Upper lobe of left lung (tissue), 6 donors: ENCODE results near the gene TBC1D14. TPM values are rescaled to one million over a fixed set of nuclear protein-coding genes. Genes with fewer than 3 reads are reported as not detected.
A peak's percentile ranks its signal among the peaks of the same experiment; 100 is the strongest.
"Not testable (repeated sequence)": the region's sequence is repeated elsewhere in the genome, so short reads cannot be mapped to it uniquely, and the experiment has no call there.

Experiments used
- ATAC-seq, 2 donors: fragments of 200-7000 bp; cut with Tn5 transposase; one replicate each; pipeline ENCODE4 v1.9.1; 2022; ENCODE audit warnings: mild to moderate bottlenecking in 2 of 2, moderate library complexity in 2 of 2; ENCODE audit not compliant: low FRiP score in 2 of 2
- DNase-seq, 2 donors: peaks; one replicate each; pipeline ENCODE4 v3.0.0-alpha.2; 2019 to 2020
- H3K27ac ChIP-seq, 4 donors: fragments of 200-600 bp; sonication (generic); one replicate each; pipeline ENCODE4 v1.5.1; 2016 to 2019
- H3K27me3 ChIP-seq, 4 donors: fragments of 200-600 bp; sonication (generic); one replicate each; pipeline ENCODE4 v1.5.1; 2017 to 2019
- H3K36me3 ChIP-seq, 4 donors: fragments of 200-600 bp; sonication (generic); one replicate each; pipeline ENCODE4 v1.5.1; 2016 to 2019
- H3K4me1 ChIP-seq, 4 donors: fragments of 200-600 bp; sonication (generic); one replicate each; pipeline ENCODE4 v1.5.1; 2018 to 2019
- H3K4me3 ChIP-seq, 4 donors: fragments of 200-600 bp; sonication (generic); one replicate each; pipeline ENCODE4 v1.5.1; 2017 to 2019; ENCODE audit warnings: mild to moderate bottlenecking in 2 of 4, moderate library complexity in 1 of 4
- H3K9me3 ChIP-seq, 4 donors: fragments of 200-600 bp; sonication (generic); one replicate each; pipeline ENCODE4 v1.5.1; 2018 to 2019
- EP300 ChIP-seq, 4 donors: sonication (generic); formaldehyde crosslinking; IDR thresholded peaks; one replicate each; pipeline ENCODE4 v1.5.1; 2017; ENCODE audit warnings: antibody characterized with exemption in 4 of 4, control low read depth in 2 of 4
- POLR2A ChIP-seq, 4 donors: fragments of 450-650 bp; IDR thresholded peaks; one replicate each; pipeline ENCODE4 v1.5.1; 2016 to 2017; ENCODE audit warnings: antibody characterized with exemption in 4 of 4, mild to moderate bottlenecking in 2 of 4
- POLR2AphosphoS5 ChIP-seq, 2 donors: sonication (generic); formaldehyde crosslinking; IDR thresholded peaks; one replicate each; pipeline ENCODE4 v1.5.1; 2017; ENCODE audit warnings: antibody characterized with exemption in 2 of 2
- WGBS, 2 donors: methylation state at CpG; one replicate each; pipeline ENCODE4 v1.1.5; 2017 to 2018; 5-methylcytosine and 5-hydroxymethylcytosine counted together
- total RNA-seq, 6 donors: library from RNA; depleted of rRNA in 4 of 6; stranded (reverse); fragments of >200 nt in 4 of 6; gene quantifications; one replicate each; pipeline versions ENCODE4 v1.1.0 to v1.2.1, GENCODE V29; 2016 to 2021
- TF ChIP-seq, protein P1 (sequence below), 6 experiments: fragments of 450-650 bp in 4 of 6; fragments of 200-600 bp in 2 of 6; sonication (generic) in 2 of 6; IDR thresholded peaks; one replicate each; pipeline ENCODE4 v1.5.1; 2016 to 2019; ENCODE audit warnings: antibody characterized with exemption in 6 of 6
- donor health status: DM: no; HTN: no; CAD: no; lungs with moderate emphysema.
- donor health status: DM: no; HTN: yes; CAD: no; lungs with severe emphysema.

The TBC1D14 gene
- total RNA-seq, 6 donors from 2014 or later = 47.7 to 61.8 (median 57.8) TPM

DNA sequence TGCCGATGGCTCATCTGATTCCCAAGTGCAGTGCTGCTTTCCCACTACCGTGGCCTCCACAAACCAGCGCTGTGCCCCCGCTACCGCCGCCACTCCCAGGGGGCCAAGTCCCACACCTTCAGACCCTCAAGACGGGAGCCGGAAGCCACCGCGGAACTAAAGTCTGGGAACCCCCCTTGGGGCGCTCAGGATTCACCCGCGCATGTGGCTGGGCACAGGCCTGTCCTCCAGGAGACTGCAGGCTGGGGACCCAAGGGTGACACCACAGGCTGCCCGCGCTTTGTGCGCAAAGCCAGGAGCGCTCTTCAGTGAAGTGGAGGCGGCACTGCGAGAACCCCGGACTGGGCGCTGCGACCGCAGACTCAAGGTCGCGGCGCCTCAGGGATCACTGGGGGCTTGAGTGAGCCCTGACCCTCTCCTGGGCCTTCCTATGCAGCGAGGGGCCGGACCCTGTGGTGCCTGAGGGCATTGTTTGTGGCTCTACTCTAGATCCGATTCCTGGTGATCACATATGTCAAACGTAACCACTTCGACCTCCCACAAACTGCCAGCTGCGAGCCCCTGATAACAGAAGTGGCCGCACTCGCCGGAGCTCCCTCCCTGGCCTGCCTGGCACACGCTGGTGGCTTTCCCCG lies 20.4 kb upstream of the TBC1D14 start:
- peaks cover 21 to 37% (median 28%) of the 10 kb centered on the region in 4 donors for H3K4me1 ChIP-seq
- H3K9me3 ChIP-seq = peaks cover 0 to 4% (median 0%) of the 10 kb centered on the region in 4 donors
- no peak for TF ChIP-seq POLR2AphosphoS5 (IDR thresholded peaks at IDR 0.05)
- peaks cover 0 to 2% (median 0%) of the 10 kb centered on the region in 4 donors for H3K36me3 ChIP-seq
- peak in 1 of 2 donors; percentile 70 for DNase-seq
- H3K4me3 ChIP-seq = no peak overlapping the region
- H3K27me3 ChIP-seq = no peaks in the 10 kb centered on the region
- 87 to 95% methylated on average over 4 to 37 of the region's 37 CpGs for WGBS, 2 donors
- no peak overlapping the region for H3K27ac ChIP-seq
- ATAC-seq = no peak

DNA sequence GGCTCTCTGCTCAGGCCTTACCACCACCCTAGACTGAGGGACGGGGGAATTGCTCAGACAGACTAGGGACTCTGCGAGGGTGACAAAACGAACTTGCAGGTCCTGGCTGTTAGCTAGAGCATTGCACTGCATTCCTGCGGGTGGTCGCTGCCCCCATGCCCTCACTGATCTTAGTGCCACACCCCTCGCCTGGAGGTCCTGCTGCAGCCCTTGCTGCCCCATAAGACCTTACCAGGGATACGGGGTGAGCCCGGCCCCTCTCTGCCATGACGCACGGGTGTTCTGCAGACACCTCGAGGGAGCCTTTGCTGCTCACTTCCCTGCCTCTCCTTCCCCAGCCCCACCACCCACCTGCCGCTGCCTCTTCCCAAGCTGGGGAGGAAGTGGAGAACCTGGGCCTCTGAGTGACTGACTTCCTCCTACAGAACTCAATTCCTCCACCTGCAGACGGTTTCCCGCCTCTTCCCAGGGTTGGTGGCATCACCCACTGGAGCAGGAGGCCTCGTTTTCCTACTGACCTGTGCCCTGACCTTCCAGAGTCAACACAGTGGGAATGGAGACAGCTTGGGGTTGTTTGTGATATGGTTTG lies 19.8 kb upstream of the TBC1D14 start:
- Histone ChIP-seq H3K27ac (no peak overlapping the region), H3K36me3 (no peaks in the 10 kb centered on the region), H3K4me1 (peaks cover 21 to 37% (median 28%) of the 10 kb centered on the region in 4 donors), H3K27me3 (no peaks in the 10 kb centered on the region), H3K4me3 (no peak overlapping the region), H3K9me3 (peaks cover 0 to 4% (median 0%) of the 10 kb centered on the region in 4 donors)
- ATAC-seq (no peak), DNase-seq (no peak)
- WGBS, 2 donors = 86 to 87% methylated on average over 9 to 15 of the region's 15 CpGs
- no peak for TF ChIP-seq EP300 (IDR thresholded peaks at IDR 0.05)

DNA sequence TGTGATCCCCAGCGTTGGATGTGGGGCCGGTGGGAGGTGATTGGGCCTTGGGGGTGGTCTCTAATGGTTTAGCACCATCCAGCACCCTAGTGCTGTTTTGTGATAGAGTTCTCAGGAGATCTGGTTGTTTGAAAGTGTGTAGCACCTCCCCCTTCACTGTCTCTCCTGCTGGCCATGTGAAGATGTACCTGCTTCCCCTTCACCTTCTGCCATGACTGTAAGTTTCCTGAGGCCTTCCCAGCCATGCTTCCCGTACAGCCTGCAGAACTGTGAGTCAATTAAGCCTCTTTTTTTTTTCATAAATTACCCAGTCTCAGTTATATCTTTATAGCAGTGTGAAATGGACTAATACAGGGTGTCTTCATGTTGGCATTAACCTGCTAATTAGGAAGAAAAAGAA lies 19.3 kb upstream of the TBC1D14 start:
- WGBS, 2 donors = 96% methylated on average over 3 of the region's 3 CpGs
- peaks cover 0 to 4% (median 0%) of the 10 kb centered on the region in 4 donors for H3K9me3 ChIP-seq

DNA sequence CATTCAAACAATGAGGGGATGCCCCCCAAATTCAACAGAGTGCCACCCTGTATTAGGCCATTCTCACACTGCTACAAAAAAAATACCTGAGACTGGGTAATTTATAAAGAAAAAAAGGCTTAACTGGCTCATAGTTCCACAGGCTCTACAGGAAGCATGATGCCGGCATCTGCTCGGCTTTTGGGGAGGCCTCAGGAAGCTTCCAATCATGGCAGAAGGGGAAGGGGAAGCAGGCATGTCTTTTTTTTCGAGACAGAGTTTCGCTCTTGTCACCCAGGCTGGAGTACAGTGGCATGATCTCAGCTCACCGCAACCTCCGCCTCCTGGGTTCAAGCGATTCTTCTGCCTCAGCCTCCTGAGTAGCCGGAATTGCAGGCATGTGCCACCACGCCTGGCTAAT lies 18.7 kb upstream of the TBC1D14 start:
- not testable (repeated sequence) for H3K27me3 ChIP-seq, H3K4me3 ChIP-seq, ATAC-seq, H3K36me3 ChIP-seq, H3K9me3 ChIP-seq, DNase-seq
- WGBS, 2 donors = 93 to 96% methylated on average over 9 of the region's 9 CpGs
- Histone ChIP-seq H3K27ac (peak overlapping the region in 3 of 4 donors; percentile 76 to 83 (median 82)), H3K4me1 (peaks cover 21 to 32% (median 26%) of the 10 kb centered on the region in 4 donors)

More for the DNA sequence above, 19.3 kb upstream of the TBC1D14 start:
- Histone ChIP-seq H3K27me3 (no peaks in the 10 kb centered on the region), H3K36me3 (no peaks in the 10 kb centered on the region), H3K4me3 (no peak overlapping the region), H3K4me1 (peaks cover 21 to 37% (median 28%) of the 10 kb centered on the region in 4 donors), H3K27ac (no peak overlapping the region)
- DNase-seq = no peak
- no peak for TF ChIP-seq POLR2AphosphoS5 (IDR thresholded peaks at IDR 0.05)
- no peak for ATAC-seq

DNA sequence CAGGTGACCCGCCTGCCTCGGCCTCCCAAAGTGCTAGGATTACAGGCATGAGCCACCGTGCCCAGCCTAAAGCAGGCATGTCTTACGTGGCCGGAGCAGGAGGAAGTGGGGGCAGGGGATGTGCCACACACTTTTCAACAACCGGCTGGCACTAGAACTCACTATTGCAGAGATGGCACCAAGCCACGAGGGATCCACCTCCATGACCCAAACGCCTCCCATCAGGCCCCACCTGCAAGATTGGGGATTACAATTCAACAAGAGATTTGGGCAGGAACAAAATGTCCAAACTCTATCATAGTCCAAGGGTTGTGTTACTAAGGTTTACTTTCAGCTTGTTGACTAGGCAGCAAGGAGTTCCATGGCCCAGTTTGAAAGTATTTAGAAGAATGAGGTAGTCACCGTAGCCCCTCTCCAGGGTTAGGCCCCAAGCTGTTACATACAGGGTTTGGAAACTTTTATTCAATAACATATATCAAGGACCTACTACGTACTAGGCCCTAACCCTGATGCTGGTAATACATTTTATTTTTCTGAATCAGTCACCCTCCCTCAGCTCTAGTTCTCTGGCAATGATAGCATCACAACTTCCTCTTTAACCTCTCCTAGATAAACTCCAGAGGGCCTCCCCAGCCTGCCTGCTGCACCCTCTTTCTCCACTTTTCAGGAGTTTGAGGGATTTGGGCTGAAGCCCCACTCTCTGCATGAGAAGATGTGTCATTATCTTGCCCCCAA lies 18.0 kb upstream of the TBC1D14 start:
- Histone ChIP-seq H3K36me3 (no peaks in the 10 kb centered on the region), H3K27ac (peak overlapping the region; percentile 67 to 83 (median 79)), H3K9me3 (peaks cover 0 to 4% (median 0%) of the 10 kb centered on the region in 4 donors), H3K4me1 (peaks cover 18 to 26% (median 21%) of the 10 kb centered on the region in 4 donors), H3K27me3 (no peaks in the 10 kb centered on the region), H3K4me3 (peak overlapping the region in 2 of 4 donors; percentile 10 to 22)
- DNase-seq (no peak), ATAC-seq (peak; percentile 9 to 50)
- 65 to 68% methylated on average over 6 to 10 of the region's 10 CpGs for WGBS, 2 donors
- TF ChIP-seq POLR2A (IDR thresholded peaks at IDR 0.05) = no peak
- TF ChIP-seq POLR2AphosphoS5 (IDR thresholded peaks at IDR 0.05) = no peak
- TF ChIP-seq EP300 (IDR thresholded peaks at IDR 0.05) = no peak
- TF ChIP-seq, protein P1, sequence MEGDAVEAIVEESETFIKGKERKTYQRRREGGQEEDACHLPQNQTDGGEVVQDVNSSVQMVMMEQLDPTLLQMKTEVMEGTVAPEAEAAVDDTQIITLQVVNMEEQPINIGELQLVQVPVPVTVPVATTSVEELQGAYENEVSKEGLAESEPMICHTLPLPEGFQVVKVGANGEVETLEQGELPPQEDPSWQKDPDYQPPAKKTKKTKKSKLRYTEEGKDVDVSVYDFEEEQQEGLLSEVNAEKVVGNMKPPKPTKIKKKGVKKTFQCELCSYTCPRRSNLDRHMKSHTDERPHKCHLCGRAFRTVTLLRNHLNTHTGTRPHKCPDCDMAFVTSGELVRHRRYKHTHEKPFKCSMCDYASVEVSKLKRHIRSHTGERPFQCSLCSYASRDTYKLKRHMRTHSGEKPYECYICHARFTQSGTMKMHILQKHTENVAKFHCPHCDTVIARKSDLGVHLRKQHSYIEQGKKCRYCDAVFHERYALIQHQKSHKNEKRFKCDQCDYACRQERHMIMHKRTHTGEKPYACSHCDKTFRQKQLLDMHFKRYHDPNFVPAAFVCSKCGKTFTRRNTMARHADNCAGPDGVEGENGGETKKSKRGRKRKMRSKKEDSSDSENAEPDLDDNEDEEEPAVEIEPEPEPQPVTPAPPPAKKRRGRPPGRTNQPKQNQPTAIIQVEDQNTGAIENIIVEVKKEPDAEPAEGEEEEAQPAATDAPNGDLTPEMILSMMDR (IDR thresholded peaks at IDR 0.05) = no peak

DNA sequence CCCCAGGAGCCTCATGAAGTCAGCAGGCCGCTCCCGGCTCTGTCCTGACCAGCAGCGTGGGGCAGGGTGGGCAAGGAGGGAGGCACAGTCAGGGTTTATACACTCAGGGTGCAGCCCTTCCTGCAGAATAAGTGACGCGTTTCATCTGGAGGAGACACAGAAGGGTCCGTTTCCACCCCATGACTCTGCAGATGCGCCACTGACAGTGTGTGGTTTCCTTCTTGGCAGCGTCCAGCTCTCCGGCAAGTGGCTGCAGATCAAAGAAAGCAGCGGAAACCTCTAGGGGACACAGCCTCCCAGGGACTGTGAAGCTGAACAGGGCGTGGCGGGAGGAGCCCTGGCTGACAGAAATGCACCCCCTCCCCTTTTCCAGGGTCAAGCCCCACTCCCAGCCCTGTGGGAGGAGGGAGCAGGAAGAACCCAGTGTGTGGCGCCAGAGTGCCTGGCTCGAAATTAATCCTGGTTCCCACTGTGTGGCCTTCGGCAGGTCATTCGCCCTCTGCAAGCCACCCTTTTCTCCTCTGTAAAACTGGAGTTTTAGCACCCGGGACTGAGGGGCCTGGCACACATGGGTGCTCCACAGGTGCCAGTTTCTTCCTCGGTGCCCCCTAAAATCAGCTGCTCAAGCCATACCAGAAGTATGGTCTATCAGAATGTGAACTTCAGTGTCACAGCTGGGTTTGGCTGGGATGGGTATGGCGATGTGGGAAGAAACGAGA lies 17.3 kb upstream of the TBC1D14 start:
- ATAC-seq (peak; percentile 79 to 85), DNase-seq (peak in 1 of 2 donors; percentile 73)
- 25 to 35% methylated on average over 9 to 20 of the region's 20 CpGs for WGBS, 2 donors
- peak overlapping the region in 2 of 4 donors; percentile 10 to 22 for H3K4me3 ChIP-seq
- peaks cover 17 to 20% (median 19%) of the 10 kb centered on the region in 4 donors for H3K4me1 ChIP-seq
- H3K27ac ChIP-seq = peak overlapping the region; percentile 67 to 83 (median 79)
- no peaks in the 10 kb centered on the region for H3K36me3 ChIP-seq
- peak in 1 of 4 donors; percentile 16 for TF ChIP-seq EP300 (IDR thresholded peaks at IDR 0.05)
- TF ChIP-seq POLR2A (IDR thresholded peaks at IDR 0.05) = no peak
- peak; percentile 36 to 57 for TF ChIP-seq POLR2AphosphoS5 (IDR thresholded peaks at IDR 0.05)
- TF ChIP-seq, protein P1 (IDR thresholded peaks at IDR 0.05) = peak in 2 of 6 experiments; percentile 19 to 33
- H3K27me3 ChIP-seq = no peaks in the 10 kb centered on the region
- H3K9me3 ChIP-seq = peaks cover 0 to 4% (median 0%) of the 10 kb centered on the region in 4 donors
